DOHH2 (cell line): ENCODE measurements around the gene CYP27A1.

Source experiments
- CTCF ChIP-seq: fragments of 200-600 bp; sonication (generic); IDR thresholded peaks from one replicate; pipeline ENCODE4 v1.5.1; 2014; ENCODE audit warnings: antibody characterized with exemption, mild to moderate bottlenecking, low read depth, low read length; ENCODE audit not compliant: poor library complexity, severe bottlenecking
- EZH2phosphoT487 ChIP-seq: fragments of 200-600 bp; sonication (generic); IDR thresholded peaks from 2 replicates; pipeline ENCODE4 v1.6.1; 2017; ENCODE audit warnings: borderline replicate concordance, mild to moderate bottlenecking, antibody characterized with exemption, low read length, moderate library complexity, mixed read lengths

GRCh38 chr2:218745160-218745558 lies 36.8 kb upstream of the CYP27A1 start:
- TF ChIP-seq CTCF = no peak
- TF ChIP-seq EZH2phosphoT487 = no peak
